GM12875 (cell line): ENCODE data around the gene ANKH.

Experiments
- H3K4me3 ChIP-seq: one replicate; pipeline ENCODE4 v1.5.1; 2011; ENCODE audit warnings: low read depth, low read length, control low read depth
- CTCF ChIP-seq: IDR thresholded peaks from 2 replicates; pipeline ENCODE4 v1.5.1; 2011; ENCODE audit warnings: low read depth, mild to moderate bottlenecking, control low read depth, inconsistent platforms, low read length, moderate library complexity, borderline replicate concordance; ENCODE audit not compliant: insufficient read depth

Gene ANKH

GRCh38 chr5:14913096-14913495 lies 41.5 kb upstream of the ANKH start:
- TF ChIP-seq CTCF: no peak
- H3K4me3 ChIP-seq: no peak overlapping the region

- no peak overlapping the region for H3K4me3 ChIP-seq
- no peak for TF ChIP-seq CTCF
These were observed 40.6 kb upstream of the ANKH start for GRCh38 chr5:14912206-14912605.

GRCh38 chr5:14909369-14909768 lies 37.8 kb upstream of the ANKH start:
- no peak overlapping the region for H3K4me3 ChIP-seq

GRCh38 chr5:14908172-14908571 lies 36.6 kb upstream of the ANKH start:
- H3K4me3 ChIP-seq: no peak overlapping the region
- TF ChIP-seq CTCF: no peak

More at GRCh38 chr5:14909369-14909768, 37.8 kb upstream of the ANKH start:
- no peak for TF ChIP-seq CTCF

GRCh38 chr5:14906628-14907027 lies 35.0 kb upstream of the ANKH start:
- no peak for TF ChIP-seq CTCF
- H3K4me3 ChIP-seq: no peak overlapping the region

GRCh38 chr5:14902826-14903560 lies 31.4 kb upstream of the ANKH start:
- H3K4me3 ChIP-seq: no peak overlapping the region
- TF ChIP-seq CTCF: no peak

- no peak overlapping the region for H3K4me3 ChIP-seq
- no peak for TF ChIP-seq CTCF
These were observed 30.0 kb upstream of the ANKH start for GRCh38 chr5:14901462-14902051.
